ENCODE measurements around the gene CTBP2.

The CTBP2 gene

DNA sequence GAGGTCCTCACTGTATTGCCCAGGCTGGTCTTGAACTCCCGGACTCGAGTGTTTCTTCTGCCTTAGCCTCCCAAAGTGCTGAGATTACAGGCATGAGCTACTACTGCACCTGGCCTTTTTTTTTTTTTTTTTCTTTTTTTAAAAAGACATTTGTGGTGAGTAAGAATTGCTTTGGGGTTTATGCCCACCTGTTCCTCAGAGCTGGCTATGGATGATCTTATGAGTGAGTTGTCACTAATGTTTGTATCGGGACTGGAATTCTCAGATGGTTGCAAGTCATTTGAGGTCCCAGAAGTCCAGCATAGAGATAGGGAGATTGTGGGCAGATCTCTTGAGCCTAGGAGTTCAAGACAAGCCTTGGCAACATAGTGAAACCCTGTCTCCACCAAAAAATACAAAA, 183.2 kb downstream of the CTBP2 start:
- DNase-seq (ENCODE audit: low read depth in 2 of 2), result no peak

DNA sequence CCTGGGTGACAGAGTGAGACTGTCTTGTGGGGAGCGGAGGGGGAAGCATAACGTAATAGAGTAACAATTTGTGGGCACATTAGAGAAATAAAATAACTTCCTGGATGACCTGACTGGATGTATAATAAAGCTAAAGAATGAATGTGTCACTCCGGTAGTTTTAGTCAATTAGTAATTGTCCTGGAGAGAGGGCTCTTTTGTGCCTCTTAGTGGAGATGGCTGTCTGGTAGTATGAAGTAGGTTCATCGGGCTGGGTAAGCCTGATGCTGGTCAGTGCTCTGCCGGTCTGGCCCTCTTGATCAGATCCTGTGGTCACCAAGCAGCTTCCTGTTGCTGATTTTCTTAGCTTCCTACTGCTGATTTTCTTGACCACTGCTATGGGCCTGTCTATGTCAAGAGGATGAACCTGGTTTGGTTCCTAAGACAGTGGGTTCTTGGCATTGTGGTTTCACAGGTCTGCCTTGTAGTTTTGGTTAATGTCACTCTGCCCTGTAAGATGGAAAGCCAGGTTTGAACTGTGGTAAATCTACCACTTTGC, 184.3 kb downstream of the CTBP2 start:
- DNase-seq (ENCODE audit: low read depth in 2 of 2), result no peak

DNA sequence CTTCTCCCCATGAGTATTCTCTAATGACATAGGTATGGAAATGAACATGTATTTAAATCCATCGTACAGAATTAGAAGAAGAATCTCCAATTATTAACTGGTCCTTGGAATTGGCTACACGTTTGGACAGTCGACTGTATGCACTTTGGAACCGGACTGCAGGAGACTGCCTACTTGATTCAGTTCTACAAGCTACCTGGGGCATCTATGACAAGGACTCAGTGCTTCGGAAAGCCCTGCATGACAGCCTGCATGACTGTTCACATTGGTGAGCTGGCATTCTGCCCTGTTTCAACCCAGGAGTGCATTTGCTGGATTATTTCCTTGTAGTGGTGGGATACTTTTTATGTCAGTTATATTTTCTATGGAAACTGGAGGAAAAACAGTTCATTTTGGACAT, 186.2 kb downstream of the CTBP2 start:
- DNase-seq (ENCODE audit: low read depth in 2 of 2), result no peak

DNA sequence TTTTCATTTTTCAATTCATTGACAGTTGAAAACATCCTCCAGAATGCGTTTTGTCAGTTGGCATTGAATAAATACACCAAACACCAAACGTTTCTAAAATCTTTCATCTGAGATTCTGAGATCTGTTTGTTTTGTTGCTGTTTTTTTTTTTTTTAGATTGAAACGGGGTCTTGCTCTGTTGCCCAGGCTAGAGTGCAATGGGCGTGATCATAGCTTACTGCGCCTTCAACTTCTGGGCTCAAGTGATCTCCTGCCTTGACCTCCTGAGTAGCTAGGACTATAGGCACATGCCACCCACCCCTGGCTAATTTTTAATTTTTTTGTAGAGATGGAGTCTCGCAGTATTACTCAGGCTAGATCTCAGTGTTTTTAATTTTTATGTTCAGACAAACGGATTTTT, 187.7 kb downstream of the CTBP2 start:
- no peak for DNase-seq (ENCODE audit: low read depth in 2 of 2)

DNA sequence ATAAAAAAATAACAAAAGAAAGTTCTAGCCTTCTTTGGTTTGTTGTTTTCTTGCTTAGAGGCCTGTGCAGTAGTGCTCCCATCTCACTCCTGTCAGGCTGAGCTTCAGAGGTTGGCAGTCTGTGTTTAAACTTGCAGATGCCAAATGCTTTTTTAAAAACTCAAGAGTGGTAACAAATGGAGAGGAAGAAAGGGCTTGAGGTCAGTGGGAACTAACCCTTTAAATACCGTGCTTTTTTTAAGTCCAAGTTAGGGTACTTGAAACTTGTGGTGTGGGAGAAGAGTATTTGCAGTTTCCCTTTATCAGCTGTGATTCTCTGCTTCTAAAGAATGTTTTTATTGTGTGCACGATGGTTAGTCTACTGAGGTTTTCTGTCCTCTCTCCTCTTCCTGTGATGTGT, 189.1 kb downstream of the CTBP2 start:
- no peak for DNase-seq (ENCODE audit: low read depth in 2 of 2)

DNA sequence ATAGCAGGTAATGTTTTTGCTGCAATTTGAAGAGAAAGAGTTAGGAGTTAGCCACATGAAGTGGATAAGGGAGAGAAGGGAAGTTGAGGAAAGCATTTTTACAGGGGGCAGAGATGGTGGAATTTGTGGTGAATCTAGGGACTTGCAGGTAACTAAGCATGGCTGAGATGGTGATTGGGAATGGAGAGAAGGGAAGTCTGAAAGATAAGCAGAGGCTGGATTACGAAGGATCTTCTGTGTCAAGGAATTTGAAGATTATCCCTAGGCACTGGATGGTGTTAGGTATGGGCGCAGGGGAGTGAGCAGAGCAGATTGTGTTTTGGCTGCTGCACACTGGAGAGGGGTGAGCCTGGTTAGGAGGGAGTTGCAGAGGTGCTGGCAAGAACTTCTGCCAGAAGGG, 193.1 kb downstream of the CTBP2 start:
- DNase-seq (ENCODE audit: low read depth in 2 of 2), result no peak

DNA sequence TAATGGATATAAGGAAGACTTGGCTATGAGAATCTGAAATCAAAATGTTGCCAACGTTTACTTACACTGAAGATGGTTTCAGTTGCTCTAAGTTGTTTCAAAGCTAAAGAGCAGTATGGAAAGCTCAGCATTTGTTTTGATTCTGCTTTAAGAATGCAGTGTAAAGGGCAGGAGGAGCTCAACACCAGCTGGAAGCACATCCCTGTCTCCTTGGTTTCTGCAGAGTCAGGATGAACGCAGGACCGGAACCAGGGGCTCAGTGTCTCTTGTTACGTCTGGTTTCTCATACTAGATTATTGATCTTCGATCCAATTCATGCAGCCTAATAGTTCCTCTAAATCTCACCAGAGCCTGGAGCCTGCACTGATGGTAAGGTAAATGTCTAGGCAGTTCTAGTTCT, 194.4 kb downstream of the CTBP2 start:
- DNase-seq (ENCODE audit: low read depth in 2 of 2), result no peak

DNA sequence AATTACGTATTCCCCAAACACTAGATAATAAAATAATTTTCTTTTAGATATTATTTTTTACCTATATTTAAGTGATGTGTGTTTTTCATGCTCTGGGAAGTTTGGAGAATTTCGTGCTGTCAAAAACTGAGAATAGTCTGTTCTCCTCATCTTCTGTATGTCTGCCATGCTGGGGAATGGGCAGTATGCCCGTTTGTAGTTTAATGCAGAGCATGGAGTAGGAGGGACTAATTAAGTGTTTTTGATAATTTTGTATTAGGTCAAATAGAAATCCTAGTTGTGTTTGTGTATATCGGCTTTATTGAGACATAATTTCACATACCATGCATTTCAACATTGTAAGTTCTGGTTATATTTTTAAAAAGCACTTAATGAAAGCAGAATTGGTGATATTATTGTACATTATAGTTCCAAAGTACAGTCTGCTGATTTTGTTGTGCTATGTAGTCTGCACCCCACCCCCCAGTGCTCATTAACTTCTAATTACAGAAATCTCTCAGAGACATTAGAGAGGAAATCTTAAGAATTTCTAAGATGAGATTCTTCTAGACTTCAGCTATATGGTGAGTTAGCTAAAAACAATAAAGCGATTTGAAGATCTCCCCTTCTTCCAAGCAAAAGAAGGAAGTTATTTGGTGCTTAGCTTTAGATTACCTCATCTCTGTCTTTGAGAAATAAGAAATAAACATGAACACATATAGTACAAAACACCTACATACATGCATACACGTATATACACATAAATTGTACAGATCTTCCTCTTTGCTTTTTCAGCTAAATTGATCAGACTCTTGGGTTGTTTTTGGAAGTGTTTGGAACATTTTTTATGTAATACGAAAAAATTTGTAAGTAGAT, 196.3 kb downstream of the CTBP2 start:
- no peak for DNase-seq (ENCODE audit: low read depth in 2 of 2)

DNA sequence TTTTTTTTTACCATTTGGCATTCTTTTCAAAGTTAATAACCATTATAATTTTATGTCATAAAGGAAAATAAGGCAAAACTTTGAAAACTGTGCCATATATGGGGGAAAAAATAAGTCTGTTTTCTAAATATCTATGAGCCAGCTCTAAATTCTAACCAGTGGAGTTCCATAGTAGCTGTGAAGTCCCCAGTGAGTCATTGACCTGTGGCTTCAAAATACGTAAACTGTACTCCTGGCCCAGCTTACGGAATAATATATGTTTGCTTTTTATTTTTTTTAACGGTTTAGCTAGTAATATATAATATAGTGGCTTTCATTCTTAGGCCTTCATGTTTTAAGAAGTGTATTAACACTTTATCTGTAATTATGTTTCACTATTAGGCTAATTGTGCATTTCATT, 197.9 kb downstream of the CTBP2 start:
- no peak for DNase-seq (ENCODE audit: low read depth in 2 of 2)

DNA sequence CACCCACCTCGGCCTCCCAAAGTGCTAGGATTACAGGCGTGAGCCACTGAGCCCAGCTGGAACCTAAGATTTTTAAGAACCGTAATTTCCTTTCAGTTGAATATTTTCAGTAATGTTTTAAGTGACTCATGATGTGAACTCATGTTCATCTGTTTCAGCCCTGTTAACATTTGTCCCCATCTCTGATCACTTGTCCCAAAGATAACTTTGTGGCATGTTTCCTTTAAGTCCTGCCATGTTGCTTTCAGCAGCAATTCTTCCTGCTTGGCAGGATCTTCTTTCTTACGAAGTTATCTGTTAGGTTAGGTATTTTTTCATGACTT, 199.2 kb downstream of the CTBP2 start:
- DNase-seq (ENCODE audit: low read depth in 2 of 2), result no peak

DNA sequence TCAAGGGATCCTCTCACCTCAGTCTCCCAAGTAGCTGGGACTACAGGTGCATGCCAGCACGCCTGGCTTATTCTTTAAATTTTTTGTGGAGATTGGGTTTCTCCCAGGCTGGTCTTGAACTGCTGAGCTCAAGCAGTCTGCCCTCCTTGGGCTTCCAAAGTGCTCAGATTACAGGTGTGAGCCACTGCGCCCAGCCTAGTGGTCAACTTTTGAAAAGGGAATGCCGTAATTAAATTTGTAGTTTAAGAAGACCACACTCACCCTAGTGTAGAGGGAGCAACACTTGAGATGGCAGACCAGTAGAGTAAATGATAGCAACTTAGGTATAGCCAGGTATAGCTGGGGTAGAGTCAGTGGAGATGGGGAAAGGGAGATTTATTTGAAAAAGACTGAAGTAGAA, 200.8 kb downstream of the CTBP2 start:
- DNase-seq (ENCODE audit: low read depth in 2 of 2), result no peak

DNA sequence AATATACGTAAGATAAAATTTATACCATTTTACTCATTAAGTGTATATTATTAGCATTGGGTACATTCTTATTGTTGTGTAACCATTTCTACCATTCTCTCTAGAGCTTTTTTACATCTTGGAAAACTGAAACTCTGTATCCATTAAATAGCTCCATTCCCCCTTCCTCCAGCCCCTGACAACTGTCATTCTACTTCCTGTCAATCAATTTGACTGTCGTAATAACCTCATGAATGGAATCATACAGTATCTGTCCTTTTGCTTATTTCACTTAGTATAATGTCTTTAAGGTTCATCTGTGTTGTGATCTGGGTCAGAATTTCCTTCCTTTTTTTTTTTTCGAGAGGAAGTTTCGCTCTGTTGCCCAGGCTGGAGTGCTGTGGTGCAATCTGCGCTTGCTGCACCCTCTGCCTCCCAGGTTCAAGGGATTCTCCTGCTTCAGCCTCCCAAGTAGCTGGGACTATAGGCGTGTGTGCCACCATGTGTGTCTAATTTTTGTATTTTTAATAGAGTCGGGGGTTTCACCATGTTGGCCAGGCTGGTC, 202.9 kb downstream of the CTBP2 start:
- no peak for DNase-seq (ENCODE audit: low read depth in 2 of 2)

DNA sequence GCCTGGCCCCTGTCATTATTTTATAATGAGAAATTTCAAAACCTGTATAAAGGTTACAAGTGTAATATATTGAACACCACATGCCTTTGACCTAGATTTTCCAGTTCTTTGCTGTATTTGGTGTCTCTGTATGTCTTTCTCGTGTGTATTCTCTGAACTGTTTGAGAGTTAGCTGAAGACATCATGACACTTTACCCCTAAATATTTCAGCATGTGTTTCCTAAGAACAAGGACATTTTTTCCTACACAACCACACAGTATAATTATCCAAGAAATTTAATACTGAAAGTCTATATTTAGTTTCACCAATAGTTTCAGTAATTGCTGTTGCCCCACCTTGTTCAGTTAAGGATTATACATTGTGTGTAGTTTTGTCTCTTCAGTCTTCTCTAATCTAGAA, 203.6 kb downstream of the CTBP2 start:
- DNase-seq (ENCODE audit: low read depth in 2 of 2), result no peak

DNA sequence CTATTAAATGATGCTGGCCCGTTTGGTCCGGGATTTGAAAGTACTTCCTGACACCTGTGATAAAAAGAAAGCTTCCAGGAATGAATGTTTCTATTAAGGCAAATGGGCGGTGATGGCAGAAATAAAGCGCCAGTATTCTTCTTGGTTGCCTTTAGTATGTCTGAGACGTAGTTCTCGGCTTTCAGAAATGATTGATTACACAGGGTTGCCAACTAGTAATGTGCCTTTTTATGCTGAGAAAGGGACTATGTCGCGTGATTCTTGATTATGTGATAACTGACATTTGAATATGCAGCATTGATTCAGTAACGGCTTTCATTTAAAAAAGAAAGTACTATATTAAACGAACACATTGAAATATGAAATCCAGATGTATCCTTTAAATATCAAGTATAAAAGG, 204.5 kb downstream of the CTBP2 start:
- no peak for DNase-seq (ENCODE audit: low read depth in 2 of 2)

DNA sequence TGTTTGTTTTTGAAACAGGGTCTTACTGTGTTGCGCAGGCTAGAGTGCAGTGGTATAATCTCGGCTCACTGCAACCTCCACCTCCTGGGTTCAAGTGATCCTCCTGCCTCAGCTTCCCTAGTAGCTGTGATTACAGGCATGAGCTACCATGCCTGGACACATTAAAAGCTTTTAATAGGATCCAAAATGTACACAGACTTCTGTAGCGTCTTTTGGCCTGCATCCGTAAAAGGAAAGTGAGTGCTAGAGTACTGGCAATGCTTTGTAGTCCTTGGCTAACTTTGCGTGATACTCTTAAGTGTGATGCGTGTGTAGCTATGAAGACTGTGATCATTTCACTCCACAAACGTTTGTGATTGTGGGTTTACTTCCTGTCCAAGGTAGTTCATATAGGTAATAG, 205.1 kb downstream of the CTBP2 start:
- DNase-seq (ENCODE audit: low read depth in 2 of 2), result no peak

DNA sequence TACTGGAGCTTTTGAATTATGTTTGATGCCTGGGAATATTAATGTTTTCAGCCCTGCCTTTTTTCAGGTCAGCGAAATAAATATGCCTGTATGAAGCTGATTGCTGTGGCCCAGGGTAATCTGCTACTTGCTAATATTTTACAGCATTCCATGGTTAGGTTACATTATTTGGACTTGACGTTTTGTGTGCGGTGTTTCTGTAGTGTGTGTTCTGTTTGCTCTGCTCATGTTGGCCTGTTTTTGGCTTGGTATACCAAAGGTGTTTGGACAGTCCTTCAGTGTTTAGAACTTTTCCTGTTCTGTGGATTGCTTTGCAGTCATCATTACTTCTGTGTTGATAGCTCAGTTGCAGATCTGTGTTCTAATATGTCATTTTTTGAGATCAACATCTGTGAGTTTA, 206.9 kb downstream of the CTBP2 start:
- no peak for DNase-seq (ENCODE audit: low read depth in 2 of 2)

DNA sequence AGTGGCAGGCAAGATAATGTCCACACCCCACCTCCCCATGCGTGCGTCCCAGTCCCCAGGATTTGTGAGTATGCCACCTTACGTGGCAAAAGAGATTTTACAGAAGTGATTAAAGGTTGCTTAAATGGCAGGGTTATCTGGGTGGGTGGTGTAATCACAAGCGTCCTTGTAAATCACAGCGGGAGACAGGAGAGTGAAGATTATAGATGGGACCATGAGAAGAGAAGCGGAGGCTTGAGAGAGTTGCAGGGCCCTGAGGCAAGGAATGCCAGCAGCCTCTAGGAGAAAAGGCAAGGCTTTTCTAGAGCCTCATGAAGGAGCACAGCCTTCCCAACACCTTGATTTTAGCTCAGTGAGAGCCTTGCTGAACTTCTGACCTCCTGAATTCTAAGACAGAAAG, 208.2 kb downstream of the CTBP2 start:
- no peak for DNase-seq (ENCODE audit: low read depth in 2 of 2)

DNA sequence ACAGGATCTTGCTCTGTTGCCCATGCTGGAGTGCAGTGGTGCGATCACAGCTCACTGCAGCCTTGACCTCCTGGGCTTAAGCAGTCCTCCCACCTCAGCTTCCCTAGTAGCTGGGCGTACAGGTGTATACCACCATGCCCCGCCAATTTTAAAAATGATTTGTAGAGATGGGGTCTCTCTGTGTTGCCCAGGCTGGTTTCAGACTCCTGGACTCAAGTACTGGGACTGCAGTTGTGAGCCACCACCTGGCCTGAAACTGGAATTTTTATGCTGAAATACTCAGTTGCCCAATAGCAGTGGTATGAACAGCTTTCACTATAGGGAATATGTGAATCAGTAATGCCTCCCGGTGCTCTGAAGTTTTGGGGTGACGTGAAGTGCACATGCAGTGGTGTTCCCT, 210.8 kb downstream of the CTBP2 start:
- DNase-seq (ENCODE audit: low read depth in 2 of 2), result no peak

DNA sequence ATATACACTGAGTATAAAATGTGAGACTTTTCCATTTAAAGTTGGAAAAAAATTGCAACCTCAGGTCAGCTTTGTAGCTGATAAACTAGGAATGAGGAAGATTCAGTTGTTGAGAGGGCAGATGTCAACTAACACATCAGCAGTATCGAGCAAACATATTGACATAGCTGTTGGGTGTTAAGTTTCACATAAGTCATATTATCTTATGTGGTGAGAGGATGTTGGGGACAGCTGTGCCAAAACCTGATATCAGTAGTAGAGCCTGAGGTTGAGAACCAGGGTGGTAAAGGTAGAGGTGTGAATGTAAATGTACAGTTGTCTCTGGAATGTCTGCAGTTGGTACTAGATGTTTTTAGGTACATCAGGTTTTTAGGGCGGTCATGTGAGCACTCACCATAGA, 213.4 kb downstream of the CTBP2 start:
- DNase-seq (ENCODE audit: low read depth in 2 of 2), result no peak

DNA sequence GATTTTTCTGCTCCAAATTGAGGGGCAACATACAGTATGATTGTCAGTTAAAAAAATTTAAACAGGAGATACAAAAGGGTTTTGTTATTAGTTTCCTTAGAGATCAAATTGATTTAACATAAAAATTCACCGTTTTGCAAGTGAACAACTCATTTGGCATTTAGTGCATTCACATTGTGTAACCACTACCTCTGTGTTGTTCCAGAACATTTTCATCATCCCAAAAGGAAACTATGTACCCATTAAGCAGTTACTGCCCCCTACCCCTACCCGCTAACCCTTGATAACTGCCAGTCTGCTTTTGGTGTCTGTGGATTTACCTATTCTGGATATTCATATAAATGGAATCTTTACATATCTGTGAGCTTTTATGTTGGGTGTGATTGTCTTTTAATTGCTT, 215.4 kb downstream of the CTBP2 start:
- DNase-seq (ENCODE audit: low read depth in 2 of 2), result peak in 1 of 2 experiments; percentile 8

DNA sequence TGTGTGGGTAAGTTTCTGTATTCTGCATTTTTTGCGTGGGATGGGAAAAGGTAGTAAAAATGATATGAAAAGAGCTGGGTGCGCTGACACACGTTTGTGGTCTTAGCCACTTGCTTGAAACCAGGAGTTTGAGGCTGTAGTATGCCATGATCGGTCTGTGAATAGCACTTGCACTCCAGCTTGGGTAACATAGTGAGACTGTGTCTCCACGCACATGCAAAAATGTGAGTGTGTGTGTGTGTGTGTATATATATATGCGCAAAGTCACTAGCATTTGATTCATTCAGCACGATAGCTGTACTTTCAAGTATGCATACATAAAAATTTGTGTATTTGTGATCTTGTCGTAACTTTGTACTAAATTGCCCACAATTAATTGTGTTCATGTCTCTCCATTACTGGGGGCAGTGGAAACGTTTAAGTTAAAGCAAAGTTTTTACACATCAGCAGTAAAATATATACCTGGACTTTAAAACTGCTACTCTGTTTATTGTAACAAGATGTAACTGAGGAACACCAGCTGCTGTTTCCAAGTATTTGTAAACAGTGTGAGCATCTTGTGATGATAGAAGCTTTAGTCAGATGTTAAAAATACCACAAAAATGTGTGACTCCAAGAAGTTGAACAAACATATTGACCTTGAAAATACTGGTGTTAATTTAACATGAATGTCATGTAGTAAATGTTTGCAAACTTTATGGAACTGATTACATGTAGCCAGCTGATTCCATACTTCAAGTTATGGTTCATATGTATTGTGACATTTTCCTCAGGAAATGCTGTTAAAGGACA, 216.9 kb downstream of the CTBP2 start:
- DNase-seq (ENCODE audit: low read depth in 2 of 2), result peak; percentile 31 to 46

DNA sequence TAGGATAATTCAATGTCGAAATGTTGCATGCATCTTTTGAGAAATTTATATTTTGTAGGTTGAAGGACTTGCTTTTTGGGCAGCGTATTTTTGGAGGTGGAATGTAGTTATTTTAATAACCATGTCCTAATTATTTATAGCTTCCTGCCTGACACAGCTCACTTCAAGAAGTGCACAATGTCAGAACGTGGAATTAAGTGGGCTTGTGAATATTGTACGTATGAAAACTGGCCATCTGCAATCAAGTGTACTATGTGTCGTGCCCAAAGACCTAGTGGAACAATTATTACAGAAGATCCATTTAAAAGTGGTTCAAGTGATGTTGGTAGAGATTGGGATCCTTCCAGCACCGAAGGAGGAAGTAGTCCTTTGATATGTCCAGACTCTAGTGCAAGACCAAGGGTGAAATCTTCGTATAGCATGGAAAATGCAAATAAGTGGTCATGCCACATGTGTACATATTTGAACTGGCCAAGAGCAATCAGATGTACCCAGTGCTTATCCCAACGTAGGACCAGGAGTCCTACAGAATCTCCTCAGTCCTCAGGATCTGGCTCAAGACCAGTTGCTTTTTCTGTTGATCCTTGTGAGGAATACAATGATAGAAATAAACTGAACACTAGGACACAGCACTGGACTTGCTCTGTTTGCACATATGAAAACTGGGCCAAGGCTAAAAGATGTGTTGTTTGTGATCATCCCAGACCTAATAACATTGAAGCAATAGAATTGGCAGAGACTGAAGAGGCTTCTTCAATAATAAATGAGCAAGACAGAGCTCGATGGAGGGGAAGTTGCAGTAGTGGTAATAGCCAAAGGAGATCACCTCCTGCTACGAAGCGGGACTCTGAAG, 217.8 kb downstream of the CTBP2 start:
- DNase-seq (ENCODE audit: low read depth in 2 of 2), result no peak

Data from fibroblast of skin of left biceps (primary cell).